Pancreas (tissue), 10 donors: Measurements from ENCODE around the gene HPN. TPM values are rescaled to one million over a fixed set of nuclear protein-coding genes. Genes with fewer than 3 reads are reported as not detected.

Experiments used
- ATAC-seq, 4 donors: fragments of 200-7000 bp; cut with Tn5 transposase; one replicate each; pipeline versions ENCODE4 v1.8.0 to v1.9.1; 2020; ENCODE audit warnings: mild to moderate bottlenecking in 4 of 4, moderate library complexity in 4 of 4
- DNase-seq, 6 donors: peaks; one replicate each; pipeline ENCODE4 v3.0.0-alpha.2; 2020
- FAIRE-seq: peaks from 2 replicates; lab custom pipeline; 2012; peaks lifted over from hg19 to GRCh38; lab: Jason Lieb, UNC
- H3K27ac ChIP-seq, 4 donors: fragments of 200-600 bp; sonication (generic); 1 replicate in 3 of 4; 2 replicates in 1 of 4; pipeline versions ENCODE4 v1.5.0 to v1.8.0; 2020
- H3K27me3 ChIP-seq, 4 donors: fragments of 200-600 bp; one replicate each; pipeline ENCODE4 v1.8.0; 2021
- H3K36me3 ChIP-seq, 3 donors: fragments of 200-600 bp; sonication (generic) in 1 of 3; one replicate each; pipeline versions ENCODE4 v1.5.0 to v1.8.0; 2020 to 2021
- H3K4me1 ChIP-seq, 3 donors: fragments of 200-600 bp; one replicate each; pipeline ENCODE4 v1.8.0; 2021
- H3K4me3 ChIP-seq, 4 donors: fragments of 200-600 bp; sonication (generic) in 2 of 4; one replicate each; pipeline versions ENCODE4 v1.5.0 to v1.8.0; 2020 to 2021
- H3K9me3 ChIP-seq, 4 donors: fragments of 200-600 bp; one replicate each; pipeline ENCODE4 v1.8.0; 2021
- WGBS, 2 donors: extraction: QIAGEN DNeasy Blood & Tissue Kit; methylation state at CpG; one replicate each; pipeline ENCODE4 v1.1.7; 2013; 5-methylcytosine and 5-hydroxymethylcytosine counted together
- intact Hi-C, 3 donors: fragments of 100-400 bp; cut with DNase I; formaldehyde crosslinking; loops; one replicate each; pipeline versions ENCODE4 v1.11.1 to v1.14.2; 2022
- polyA plus RNA-seq, 2 donors: library from polyadenylated mRNA; stranded (reverse); fragments of 200-250 nt; gene quantifications; one replicate each; pipeline ENCODE4 v1.2.3, GENCODE V29; 2013
- total RNA-seq, 6 donors: library from RNA; stranded (reverse); fragmentation: NEBNext Ultra II Directional in 4 of 6; extraction: Animal tissue kit (Norgen Biotek cat#: 25700) in 4 of 6; gene quantifications; one replicate each; pipeline versions ENCODE4 v1.2.1 to v1.2.4, GENCODE V29; 2021 to 2023
- TF ChIP-seq, protein P1 (sequence below), 4 donors: fragments of 200-600 bp; sonication (generic) in 3 of 4; IDR thresholded peaks; one replicate each; pipeline versions ENCODE4 v1.5.0 to v1.8.0; 2021; ENCODE audit warnings: antibody characterized with exemption in 4 of 4
- donor health status: healthy with polysubstance abuse.
- donor health status: DM: no; HTN: no; CAD: no; lungs with moderate emphysema.
- donor health status: DM: no; HTN: no; CAD: no.
- donor health status: control.
- donor health status: control.
- donor health status: Bipolar disorder and iron deficiency.
- donor health status: DM: yes; HTN: yes; CAD: no.
- donor health status: DM: no; HTN: no; CAD: no.
- donor health status: DM: no; HTN: no; CAD: no.
- donor health status: DM: yes; HTN: yes; CAD: no.

Gene HPN
- total and polyA plus RNA-seq, 8 donors, result 93.0 to 238 (median 124) TPM

DNA sequence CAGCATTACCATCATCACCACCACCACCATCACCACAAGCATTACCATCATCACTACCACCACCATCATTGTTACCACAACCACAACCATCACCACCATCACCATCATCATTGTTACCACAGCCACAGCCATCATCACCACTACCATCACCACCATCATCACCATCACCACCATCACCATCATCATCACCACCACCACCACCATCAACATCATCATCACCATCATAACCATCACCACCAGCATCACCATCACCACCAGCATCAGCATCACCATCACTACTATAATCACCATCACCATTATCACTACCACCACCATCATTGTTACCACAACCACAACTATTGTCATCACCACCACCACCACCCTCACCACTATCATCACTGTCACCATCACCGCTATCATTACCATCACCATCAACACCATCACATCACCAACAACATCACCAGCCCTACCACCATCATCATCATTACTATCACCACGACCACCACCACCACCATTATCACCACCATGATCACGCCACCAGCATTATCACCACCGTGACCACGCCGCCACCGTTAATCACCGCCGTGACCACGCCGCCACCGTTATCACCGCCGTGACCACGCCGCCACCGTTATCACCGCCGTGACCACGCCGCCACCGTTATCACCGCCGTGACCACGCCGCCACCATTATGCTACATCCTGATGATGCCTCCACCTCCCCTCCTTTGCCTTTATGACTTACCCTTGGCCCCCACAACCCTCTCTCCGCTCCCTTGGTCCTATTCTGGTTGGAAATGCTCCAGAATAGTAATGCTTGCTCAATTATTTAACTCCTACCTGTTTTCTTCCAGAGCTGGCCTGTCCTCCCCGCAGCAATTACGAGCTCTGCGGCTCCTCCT, 64.1 kb downstream of the HPN start:
- no peak for ATAC-seq
- TF ChIP-seq, protein P1, sequence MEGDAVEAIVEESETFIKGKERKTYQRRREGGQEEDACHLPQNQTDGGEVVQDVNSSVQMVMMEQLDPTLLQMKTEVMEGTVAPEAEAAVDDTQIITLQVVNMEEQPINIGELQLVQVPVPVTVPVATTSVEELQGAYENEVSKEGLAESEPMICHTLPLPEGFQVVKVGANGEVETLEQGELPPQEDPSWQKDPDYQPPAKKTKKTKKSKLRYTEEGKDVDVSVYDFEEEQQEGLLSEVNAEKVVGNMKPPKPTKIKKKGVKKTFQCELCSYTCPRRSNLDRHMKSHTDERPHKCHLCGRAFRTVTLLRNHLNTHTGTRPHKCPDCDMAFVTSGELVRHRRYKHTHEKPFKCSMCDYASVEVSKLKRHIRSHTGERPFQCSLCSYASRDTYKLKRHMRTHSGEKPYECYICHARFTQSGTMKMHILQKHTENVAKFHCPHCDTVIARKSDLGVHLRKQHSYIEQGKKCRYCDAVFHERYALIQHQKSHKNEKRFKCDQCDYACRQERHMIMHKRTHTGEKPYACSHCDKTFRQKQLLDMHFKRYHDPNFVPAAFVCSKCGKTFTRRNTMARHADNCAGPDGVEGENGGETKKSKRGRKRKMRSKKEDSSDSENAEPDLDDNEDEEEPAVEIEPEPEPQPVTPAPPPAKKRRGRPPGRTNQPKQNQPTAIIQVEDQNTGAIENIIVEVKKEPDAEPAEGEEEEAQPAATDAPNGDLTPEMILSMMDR (IDR thresholded peaks at IDR 0.05), result no peak
- 87 to 90% methylated on average over 30 of the region's 30 CpGs for WGBS, 2 donors
- intact Hi-C loops, result no loop called here
- Histone ChIP-seq H3K4me1 (no peaks in the 10 kb centered on the region), H3K27ac (no peak overlapping the region), H3K9me3 (no peaks in the 10 kb centered on the region), H3K36me3 (no peaks in the 10 kb centered on the region), H3K27me3 (no peaks in the 10 kb centered on the region), H3K4me3 (no peak overlapping the region)
- peak in 1 of 6 donors; percentile 47 for DNase-seq
- no peak for FAIRE-seq

DNA sequence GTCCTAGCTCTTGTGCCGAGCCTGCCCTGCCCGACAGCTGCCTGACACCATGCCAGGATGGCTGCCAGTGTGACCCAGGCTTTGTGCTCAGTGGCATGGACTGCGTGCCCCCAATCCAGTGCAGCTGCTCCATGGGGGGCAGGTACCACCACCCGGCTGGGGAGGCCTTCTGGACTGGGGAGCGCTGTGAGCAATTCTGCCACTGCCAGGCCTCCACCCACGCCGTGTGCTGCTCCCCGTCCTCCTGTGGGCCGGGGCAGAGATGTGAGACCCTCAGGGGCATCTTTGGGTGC, 64.7 kb downstream of the HPN start:
- Histone ChIP-seq H3K36me3 (no peaks in the 10 kb centered on the region), H3K27ac (no peak overlapping the region), H3K4me3 (no peak overlapping the region), H3K4me1 (no peaks in the 10 kb centered on the region), H3K9me3 (no peaks in the 10 kb centered on the region), H3K27me3 (no peaks in the 10 kb centered on the region)
- intact Hi-C loops, result no loop called here
- 87 to 97% methylated on average over 9 of the region's 9 CpGs for WGBS, 2 donors
- no peak for FAIRE-seq
- ATAC-seq, result no peak
- TF ChIP-seq, protein P1 (IDR thresholded peaks at IDR 0.05), result no peak
- DNase-seq, result no peak

DNA sequence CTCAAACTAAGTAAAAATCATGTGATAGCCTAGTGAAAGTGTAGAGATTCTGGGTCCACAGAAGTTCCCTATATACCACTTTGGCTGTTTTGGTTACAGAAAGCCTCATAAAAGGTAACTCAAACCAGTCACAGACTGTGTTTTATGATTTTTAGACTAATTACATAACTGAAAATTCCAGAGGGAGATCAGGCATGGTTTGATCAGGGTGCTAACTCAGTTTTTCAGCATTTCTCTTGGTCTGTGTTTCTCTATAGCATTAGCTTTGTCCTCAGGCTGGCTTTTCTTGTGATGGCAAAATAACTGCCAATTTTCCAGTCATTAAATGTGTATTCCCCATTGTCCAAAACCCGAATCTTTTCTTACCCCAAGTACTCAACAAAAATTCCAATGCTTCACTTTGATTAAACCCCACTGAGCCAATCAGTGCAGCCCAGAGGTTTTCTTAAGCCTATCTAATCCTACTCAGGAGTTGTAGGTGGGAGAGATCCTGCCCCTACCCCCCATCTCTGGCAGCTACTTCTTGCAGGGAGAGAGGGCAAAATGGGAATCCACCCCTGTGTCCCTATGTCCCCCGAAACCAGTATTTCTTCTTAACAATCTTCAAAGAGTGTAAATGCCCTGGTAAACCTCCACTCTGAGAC, 65.5 kb downstream of the HPN start:
- Histone ChIP-seq H3K4me1 (no peaks in the 10 kb centered on the region), H3K36me3 (no peaks in the 10 kb centered on the region), H3K27ac (no peak overlapping the region), H3K27me3 (no peaks in the 10 kb centered on the region), H3K9me3 (no peaks in the 10 kb centered on the region), H3K4me3 (no peak overlapping the region)
- no peak for ATAC-seq
- TF ChIP-seq, protein P1 (IDR thresholded peaks at IDR 0.05), result no peak
- DNase-seq, result no peak
- no peak for FAIRE-seq
- intact Hi-C loops, result no loop called here
- 47 to 48% methylated on average over 2 of the region's 2 CpGs for WGBS, 2 donors

DNA sequence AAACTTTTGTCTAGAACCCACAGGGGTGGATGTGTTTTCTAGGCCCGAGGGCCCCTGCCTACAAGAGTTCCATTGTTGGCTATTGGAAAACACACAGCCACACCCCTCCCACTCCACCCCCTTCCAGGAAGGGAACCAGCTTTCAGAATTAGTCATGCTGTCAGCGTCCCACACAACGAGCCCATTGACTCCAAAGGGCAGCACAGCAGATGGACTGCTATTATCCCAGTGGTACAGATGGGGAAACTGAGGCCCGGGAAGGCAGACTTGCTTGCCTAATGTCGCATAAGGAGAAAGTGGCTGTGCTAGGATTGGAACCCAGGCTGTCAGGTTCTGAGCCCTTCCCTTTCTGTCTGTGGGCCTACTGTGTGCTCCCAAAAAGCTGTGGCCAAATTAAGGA, 66.0 kb downstream of the HPN start:
- TF ChIP-seq, protein P1 (IDR thresholded peaks at IDR 0.05), result no peak
- DNase-seq, result peak in 1 of 6 donors; percentile 5
- H3K36me3 ChIP-seq, result no peaks in the 10 kb centered on the region
- no peaks in the 10 kb centered on the region for H3K9me3 ChIP-seq
- no peak overlapping the region for H3K27ac ChIP-seq
- no peak overlapping the region for H3K4me3 ChIP-seq
- no peak for FAIRE-seq
- 35 to 41% methylated on average over 5 of the region's 5 CpGs for WGBS, 2 donors
- peak in 3 of 4 donors; percentile 61 to 89 (median 83) for ATAC-seq
- intact Hi-C loops, result no loop called here
- H3K4me1 ChIP-seq, result no peaks in the 10 kb centered on the region
- no peaks in the 10 kb centered on the region for H3K27me3 ChIP-seq

DNA sequence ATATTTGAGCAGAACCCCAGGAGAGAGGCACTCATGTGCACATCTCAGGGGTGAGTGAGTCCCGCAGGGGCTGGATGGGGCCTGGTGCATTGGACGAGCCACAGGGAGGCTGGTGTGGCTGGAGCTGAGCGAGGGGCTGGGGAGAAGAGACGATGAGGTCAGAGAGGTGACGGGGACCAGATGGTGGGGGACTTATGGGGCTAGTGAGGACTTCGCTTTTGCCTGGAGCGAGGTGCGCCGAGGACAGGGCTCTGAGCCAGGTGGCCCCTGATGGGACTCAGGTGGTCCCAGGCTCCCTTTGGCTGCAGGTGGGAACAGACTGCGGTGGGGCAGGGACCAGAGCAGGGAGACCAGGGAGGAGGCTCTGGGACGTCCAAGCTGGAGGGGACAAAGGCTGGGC, 67.2 kb downstream of the HPN start:
- intact Hi-C loops, result no loop called here
- ATAC-seq (no peak), DNase-seq (no peak), FAIRE-seq (no peak)
- H3K4me3 ChIP-seq, result no peak overlapping the region
- TF ChIP-seq, protein P1 (IDR thresholded peaks at IDR 0.05), result no peak
- H3K9me3 ChIP-seq, result no peaks in the 10 kb centered on the region
- H3K36me3 ChIP-seq, result no peaks in the 10 kb centered on the region
- WGBS, 2 donors, result 85 to 94% methylated on average over 11 of the region's 11 CpGs
- H3K4me1 ChIP-seq, result no peaks in the 10 kb centered on the region
- H3K27ac ChIP-seq, result no peak overlapping the region
- no peaks in the 10 kb centered on the region for H3K27me3 ChIP-seq
